ENCODE results near the gene FUCA1. TPM values are rescaled to one million over a fixed set of nuclear protein-coding genes. Genes with fewer than 3 reads are reported as not detected.

The FUCA1 gene
- total and polyA plus RNA-seq, 2 of the 8 experiments (the other 6 are each of a cell fraction or from before 2014, with no cell fraction given): 5.9 to 6.4 TPM

DNA sequence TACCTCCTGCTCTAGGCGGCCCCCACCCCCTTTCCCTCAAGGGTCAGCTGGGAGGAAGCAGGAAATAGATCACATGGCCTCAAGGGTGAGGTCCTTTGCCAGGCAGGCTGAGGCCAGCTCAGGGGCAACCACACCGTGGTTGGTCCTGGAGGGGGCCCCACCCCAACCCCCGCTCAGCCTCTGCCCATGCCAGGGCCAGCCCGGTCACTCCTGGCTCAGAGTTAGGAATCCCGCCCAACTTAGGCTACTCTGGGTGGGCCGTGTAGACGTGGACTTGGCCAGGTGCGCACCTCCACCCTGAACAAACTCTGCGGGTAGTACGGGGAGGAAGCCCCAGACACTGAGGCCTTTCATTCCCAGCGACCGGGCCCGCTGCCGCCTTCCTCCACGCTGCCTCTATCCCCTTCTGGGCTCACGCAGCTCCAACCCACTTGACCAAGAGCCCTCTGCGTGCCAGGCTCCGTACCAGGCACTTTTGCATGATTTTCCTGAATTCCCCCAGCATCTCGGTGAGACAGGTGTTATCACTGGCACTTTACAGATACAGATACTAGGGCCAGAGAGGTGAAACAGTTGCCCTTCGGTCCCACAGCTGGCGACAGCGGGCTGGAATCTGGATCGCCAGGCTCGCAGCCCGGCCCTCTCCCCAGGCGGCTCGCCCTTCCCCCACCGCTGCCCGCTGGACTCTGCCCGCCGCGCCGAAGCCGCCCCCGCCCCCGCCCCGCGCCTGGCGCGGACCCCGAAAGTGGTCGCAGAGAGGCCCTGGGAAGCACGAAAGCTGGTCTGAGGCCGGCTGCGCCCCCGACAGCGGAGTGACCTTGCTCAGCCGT lies 68.3 kb downstream of the FUCA1 start (continued):
- TF ChIP-seq SAP30 (IDR thresholded peaks at IDR 0.05; ENCODE audit: insufficient read depth, insufficient replicate concordance, low read length) (no peak), GABPA (IDR thresholded peaks at IDR 0.05; ENCODE audit: borderline replicate concordance, insufficient read depth, low read length) (no peak), ASH2L (IDR thresholded peaks at IDR 0.05; ENCODE audit: low read length) (peak; percentile 41), KDM1A (IDR thresholded peaks at IDR 0.05; ENCODE audit: borderline replicate concordance, low read length) (no peak; the same call in 1 of the 2 replicates), POLR2AphosphoS5 (IDR thresholded peaks at IDR 0.05; ENCODE audit: low read depth, low read length) (peak; percentile 22)
- TF ChIP-seq, protein P1, sequence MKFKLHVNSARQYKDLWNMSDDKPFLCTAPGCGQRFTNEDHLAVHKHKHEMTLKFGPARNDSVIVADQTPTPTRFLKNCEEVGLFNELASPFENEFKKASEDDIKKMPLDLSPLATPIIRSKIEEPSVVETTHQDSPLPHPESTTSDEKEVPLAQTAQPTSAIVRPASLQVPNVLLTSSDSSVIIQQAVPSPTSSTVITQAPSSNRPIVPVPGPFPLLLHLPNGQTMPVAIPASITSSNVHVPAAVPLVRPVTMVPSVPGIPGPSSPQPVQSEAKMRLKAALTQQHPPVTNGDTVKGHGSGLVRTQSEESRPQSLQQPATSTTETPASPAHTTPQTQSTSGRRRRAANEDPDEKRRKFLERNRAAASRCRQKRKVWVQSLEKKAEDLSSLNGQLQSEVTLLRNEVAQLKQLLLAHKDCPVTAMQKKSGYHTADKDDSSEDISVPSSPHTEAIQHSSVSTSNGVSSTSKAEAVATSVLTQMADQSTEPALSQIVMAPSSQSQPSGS (IDR thresholded peaks at IDR 0.05; ENCODE audit: low read length): no peak
- TF ChIP-seq, protein P2, sequence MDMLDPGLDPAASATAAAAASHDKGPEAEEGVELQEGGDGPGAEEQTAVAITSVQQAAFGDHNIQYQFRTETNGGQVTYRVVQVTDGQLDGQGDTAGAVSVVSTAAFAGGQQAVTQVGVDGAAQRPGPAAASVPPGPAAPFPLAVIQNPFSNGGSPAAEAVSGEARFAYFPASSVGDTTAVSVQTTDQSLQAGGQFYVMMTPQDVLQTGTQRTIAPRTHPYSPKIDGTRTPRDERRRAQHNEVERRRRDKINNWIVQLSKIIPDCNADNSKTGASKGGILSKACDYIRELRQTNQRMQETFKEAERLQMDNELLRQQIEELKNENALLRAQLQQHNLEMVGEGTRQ (IDR thresholded peaks at IDR 0.05; ENCODE audit: low read length): peak; percentile 68
- TF ChIP-seq, protein P3, sequence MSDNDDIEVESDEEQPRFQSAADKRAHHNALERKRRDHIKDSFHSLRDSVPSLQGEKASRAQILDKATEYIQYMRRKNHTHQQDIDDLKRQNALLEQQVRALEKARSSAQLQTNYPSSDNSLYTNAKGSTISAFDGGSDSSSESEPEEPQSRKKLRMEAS (IDR thresholded peaks at IDR 0.05): peak; percentile 43; the same call in 1 of the 2 replicates

All from H1 (cell line).